Fibroblast of pulmonary artery (primary cell): ENCODE results near the gene NUDT2.

Experiments used
- DNase-seq: peaks from one replicate; pipeline ENCODE4 v3.0.0-alpha.2; 2010; ENCODE audit warnings: low read depth
- H3K4me3 ChIP-seq: replicated peaks from 2 replicates; pipeline ENCODE4 v1.5.1; 2011; ENCODE audit warnings: low read depth, mild to moderate bottlenecking, control low read depth, low read length, moderate library complexity
- TF ChIP-seq, protein P1 (sequence below): IDR thresholded peaks from 2 replicates; pipeline ENCODE4 v1.5.1; 2011; ENCODE audit warnings: mild to moderate bottlenecking, control low read depth, low read length, inconsistent platforms; ENCODE audit errors: missing control alignments

Gene NUDT2

DNA sequence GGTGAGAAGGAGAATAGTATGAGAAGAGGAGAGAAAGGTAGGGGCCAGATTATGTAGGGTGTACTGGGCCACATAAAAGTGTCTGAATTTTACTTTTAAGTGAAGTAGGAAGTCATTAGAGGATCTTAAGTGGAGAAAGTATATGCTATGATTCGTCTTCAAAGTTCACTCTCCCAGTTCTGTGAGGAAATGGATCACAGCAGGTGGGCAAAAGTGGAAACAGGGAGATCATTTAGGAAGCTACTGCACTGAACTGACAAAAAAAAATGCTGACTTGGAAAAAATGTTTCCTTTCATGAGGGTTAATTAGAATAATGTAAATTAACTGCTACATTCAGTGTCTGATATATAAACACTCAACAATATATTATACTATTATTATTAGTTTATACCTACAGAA, 2.7 kb upstream of the NUDT2 start:
- DNase-seq, result no peak
- TF ChIP-seq, protein P1, sequence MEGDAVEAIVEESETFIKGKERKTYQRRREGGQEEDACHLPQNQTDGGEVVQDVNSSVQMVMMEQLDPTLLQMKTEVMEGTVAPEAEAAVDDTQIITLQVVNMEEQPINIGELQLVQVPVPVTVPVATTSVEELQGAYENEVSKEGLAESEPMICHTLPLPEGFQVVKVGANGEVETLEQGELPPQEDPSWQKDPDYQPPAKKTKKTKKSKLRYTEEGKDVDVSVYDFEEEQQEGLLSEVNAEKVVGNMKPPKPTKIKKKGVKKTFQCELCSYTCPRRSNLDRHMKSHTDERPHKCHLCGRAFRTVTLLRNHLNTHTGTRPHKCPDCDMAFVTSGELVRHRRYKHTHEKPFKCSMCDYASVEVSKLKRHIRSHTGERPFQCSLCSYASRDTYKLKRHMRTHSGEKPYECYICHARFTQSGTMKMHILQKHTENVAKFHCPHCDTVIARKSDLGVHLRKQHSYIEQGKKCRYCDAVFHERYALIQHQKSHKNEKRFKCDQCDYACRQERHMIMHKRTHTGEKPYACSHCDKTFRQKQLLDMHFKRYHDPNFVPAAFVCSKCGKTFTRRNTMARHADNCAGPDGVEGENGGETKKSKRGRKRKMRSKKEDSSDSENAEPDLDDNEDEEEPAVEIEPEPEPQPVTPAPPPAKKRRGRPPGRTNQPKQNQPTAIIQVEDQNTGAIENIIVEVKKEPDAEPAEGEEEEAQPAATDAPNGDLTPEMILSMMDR, result no peak
- no peak overlapping the region for H3K4me3 ChIP-seq

DNA sequence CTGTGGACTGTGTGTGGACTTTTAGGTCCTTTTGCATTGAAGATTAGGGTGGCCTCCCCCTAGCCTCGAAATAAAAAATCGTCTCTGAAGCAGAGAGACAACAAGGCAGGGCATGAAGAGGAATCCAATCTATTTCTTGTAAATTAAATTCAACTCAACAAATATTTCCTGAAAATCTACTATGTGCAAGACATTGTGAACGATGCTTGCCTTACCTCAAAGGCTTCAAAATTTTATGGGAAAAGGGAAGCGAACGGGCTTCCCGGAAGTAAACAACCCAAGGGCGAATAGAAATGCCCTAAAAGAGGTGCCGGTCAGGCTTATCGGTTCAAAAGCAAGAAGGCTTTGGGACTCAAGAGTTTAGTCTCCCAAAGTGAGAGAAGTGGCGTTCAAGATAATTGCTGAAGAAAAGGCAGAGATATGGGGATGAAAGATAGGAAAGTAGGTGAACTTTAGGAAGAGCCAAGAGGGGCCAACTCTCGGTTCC, 826 bp upstream of the NUDT2 start:
- TF ChIP-seq, protein P1, result no peak
- DNase-seq, result peak; percentile 26
- H3K4me3 ChIP-seq, result peak overlapping the region; percentile 93

DNA sequence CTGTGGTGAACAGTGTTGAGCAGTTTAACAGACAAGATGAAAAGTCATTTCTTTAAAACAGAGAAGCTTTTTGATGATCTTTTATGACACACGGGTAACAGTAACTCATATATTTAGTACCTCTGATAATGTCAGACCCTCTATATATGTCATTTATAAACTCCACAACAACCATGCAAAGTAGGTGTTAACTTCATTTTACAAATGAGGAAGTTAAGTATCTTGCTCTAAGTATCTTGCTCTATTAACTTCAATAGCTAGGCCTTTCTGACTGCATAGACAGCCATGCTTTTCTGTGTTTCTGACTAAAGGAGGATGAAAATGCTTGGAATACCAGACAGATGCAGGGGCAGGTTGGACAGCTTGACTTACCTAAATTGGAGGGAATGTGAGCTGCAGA, 1.8 kb downstream of the NUDT2 start:
- no peak for DNase-seq
- no peak overlapping the region for H3K4me3 ChIP-seq
- TF ChIP-seq, protein P1, result no peak

DNA sequence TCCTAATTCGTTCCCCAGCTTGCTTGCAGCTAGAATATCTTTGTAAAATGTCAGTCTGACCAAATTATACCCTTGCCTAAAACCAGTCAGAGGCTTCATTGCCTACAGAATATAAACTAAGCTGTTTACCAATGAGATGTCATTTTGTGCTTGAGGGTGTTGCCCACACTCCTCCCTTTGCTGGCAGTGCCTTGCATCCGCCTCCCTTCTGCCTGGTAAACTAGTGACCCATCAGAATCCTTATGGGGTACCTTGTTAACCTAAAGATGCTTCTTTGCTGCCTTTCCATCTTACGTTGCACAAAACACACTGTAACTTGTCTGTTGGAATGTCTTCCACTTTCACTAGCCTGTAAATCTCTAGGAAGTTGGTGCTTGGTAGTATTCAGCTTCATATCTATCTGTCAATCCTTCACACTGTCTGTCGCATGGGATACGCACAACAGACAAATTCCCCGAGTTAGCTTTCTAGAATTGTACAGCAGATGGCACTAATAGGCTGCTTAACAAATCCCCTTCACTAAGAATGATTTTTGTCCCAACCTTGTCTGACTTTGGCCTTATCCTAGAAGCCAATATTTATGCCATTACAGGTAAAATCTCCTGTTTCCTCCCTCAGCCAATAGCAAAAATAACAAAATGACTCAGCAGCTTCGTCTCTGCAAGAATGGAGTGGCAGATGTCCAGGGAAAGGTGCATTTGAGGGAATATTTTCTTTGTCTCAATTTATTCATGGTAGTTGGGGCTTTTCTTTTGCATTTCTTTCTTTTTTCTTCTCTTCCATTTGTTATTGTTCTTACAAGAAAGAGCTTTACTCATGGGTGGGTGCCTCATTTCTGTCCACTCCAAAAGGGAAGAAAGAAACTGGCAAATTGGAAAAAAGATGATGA, 3.0 kb downstream of the NUDT2 start:
- peak; percentile 78 for DNase-seq
- TF ChIP-seq, protein P1, result peak; percentile 68
- H3K4me3 ChIP-seq, result no peak overlapping the region

DNA sequence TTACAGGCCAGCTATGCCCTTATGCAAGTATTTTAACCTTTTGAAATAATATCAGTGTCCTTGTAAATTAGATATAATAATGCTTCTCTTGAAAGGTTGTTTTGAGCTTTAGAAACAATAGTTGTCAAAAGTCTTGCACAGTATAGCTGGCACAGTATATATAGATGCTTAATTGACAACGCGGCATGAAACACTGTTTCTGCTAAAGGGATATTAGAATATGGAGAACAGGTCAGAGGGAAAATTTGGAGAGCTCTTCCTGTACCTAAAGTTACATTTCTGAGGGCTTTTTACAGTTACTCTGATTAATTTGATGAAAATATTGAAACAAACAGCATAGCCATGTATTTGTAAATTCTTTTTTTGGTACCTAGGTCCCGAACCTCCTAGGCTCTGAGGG, 4.5 kb downstream of the NUDT2 start:
- TF ChIP-seq, protein P1, result no peak
- no peak for DNase-seq
- no peak overlapping the region for H3K4me3 ChIP-seq

DNA sequence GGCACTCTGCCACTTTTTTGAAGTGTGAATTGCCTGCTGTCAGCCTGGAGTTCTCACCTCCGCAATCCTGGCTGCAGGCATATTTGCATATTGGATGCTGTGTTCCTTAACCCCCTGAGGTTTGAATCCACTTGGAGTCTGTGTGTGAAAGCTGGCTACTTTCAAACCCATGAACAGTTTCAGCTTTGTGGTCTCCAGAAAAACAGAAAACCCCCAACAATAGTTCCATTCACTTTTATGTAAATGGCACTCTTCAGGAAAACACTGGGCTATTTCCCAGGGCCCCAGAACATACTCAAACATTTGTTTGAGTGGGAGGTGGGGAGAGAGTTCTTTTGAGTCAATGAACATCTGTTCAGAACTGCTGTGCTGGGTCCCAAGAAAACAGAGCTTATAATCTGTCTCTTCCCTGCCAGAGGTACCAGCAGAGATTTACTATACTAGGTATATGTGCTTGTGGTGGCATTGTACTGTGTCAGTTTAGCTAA, 5.0 kb downstream of the NUDT2 start:
- TF ChIP-seq, protein P1, result no peak
- no peak for DNase-seq

More for the DNA sequence above, 5.0 kb downstream of the NUDT2 start:
- H3K4me3 ChIP-seq, result no peak overlapping the region
